Measurements from ENCODE around the gene POTEI.
"Not testable (repeated sequence)": the region's sequence is repeated elsewhere in the genome, so short reads cannot be mapped to it uniquely, and the experiment has no call there.

Gene POTEI

GRCh38 chr2:130454712-130455083 lies 54.4 kb downstream of the POTEI start:
- not testable (repeated sequence) for DNase-seq

GRCh38 chr2:130453955-130454711 lies 55.0 kb downstream of the POTEI start:
- not testable (repeated sequence) for DNase-seq

- DNase-seq = not testable (repeated sequence)
These were observed 56.2 kb downstream of the POTEI start for GRCh38 chr2:130452897-130453296.

GRCh38 chr2:130451823-130452222 lies 57.3 kb downstream of the POTEI start:
- not testable (repeated sequence) for DNase-seq

GRCh38 chr2:130451278-130451677 lies 57.9 kb downstream of the POTEI start:
- DNase-seq = not testable (repeated sequence)

- not testable (repeated sequence) for DNase-seq
These were observed 58.8 kb downstream of the POTEI start for GRCh38 chr2:130450366-130450765.

- DNase-seq = peak in 1 of 2 donors; percentile 15
These were observed 81.5 kb downstream of the POTEI start for GRCh38 chr2:130427631-130428030.

GRCh38 chr2:130418845-130419244 lies 90.3 kb downstream of the POTEI start:
- not testable (repeated sequence) for DNase-seq

- DNase-seq = peak; percentile 21 to 41
These were observed 92.4 kb downstream of the POTEI start for GRCh38 chr2:130416693-130417092.

Measured in stimulated activated CD4-positive, alpha-beta T cell treated with anti-CD3 and anti-CD28 coated beads, Interleukin-2, amount 100 ng/mL, for 24 hours (primary cell).